ENCODE results near the gene CDH24.

- TF ChIP-seq CEBPZ (IDR thresholded peaks at IDR 0.05; ENCODE audit: low read depth, low read length) (no peak), MAX (IDR thresholded peaks at IDR 0.05; ENCODE audit: low read depth, low read length) (no peak), CTCF (IDR thresholded peaks at IDR 0.05 in 2 of 3, conservative IDR thresholded peaks at IDR 0.05 in 1 of 3; ENCODE audit: control insufficient read depth in 2 of 3, extremely low read depth in 1 of 3, insufficient read depth in 1 of 3, low read depth in 3 of 3, low read length in 3 of 3) (no peak)
These were observed 4.7 kb upstream of the CDH24 start for GRCh38 chr14:23062002-23062401.
